ENCODE results near the gene CAPN5. TPM values are rescaled to one million over a fixed set of nuclear protein-coding genes. Genes with fewer than 3 reads are reported as not detected.

CAPN5 gene
- total and polyA plus RNA-seq, 2 of the 8 experiments (the other 6 are each of a cell fraction or from before 2014, with no cell fraction given): 21.5 to 22.4 TPM

DNA sequence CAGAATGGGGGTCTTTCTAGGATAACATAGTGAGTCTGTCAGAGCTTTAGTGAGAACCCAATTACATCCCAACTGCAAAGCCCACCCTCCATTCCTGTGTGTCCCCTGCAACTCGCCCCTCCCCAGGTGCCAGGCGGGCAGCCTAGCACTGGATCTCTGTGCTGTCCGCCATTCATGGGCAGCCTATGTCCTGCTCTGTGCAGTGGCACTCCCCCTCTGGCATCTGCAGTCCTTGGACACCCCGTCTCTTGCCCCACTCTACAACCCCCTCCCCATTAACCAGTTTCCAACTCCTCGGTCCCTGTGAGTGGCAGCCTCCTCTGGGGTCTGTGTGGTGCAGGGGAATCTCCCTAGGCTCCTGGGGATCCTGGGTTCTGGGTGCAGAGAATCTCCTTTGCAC is 98.3 kb downstream of the CAPN5 start:
- H4K8ac ChIP-seq (ENCODE audit: extremely low read depth, insufficient read depth, low read length): no peak overlapping the region
- H3K27ac ChIP-seq (ENCODE audit: low read depth, low read length): no peak overlapping the region
- H2BK20ac ChIP-seq (ENCODE audit: low read length): no peak overlapping the region
- FAIRE-seq (no peak), DNase-seq (ENCODE audit: low read depth in 1 of 2, low spot score in 2 of 2) (no peak)
- WGBS, 2 experiments (ENCODE audit: extremely low coverage in 1 of 2, insufficient coverage in 1 of 2, insufficient read length in 1 of 2, insufficient replicate concordance in 2 of 2, low coverage in 1 of 2, low lambda C conversion rate in 2 of 2, missing lambda C conversion rate in 1 of 2): 73% methylated on average over 5 of the region's 5 CpGs; no CpG with 5 or more reads in 1 of the 2 experiments
- H2AFZ ChIP-seq (ENCODE audit: low read length): no peak overlapping the region
- ChIA-PET POLR2A (ENCODE audit: partially characterized antibody) (interaction anchor here (1.1 kb wide), 1 partner anchor 9 kb away, joined by 3 read pairs; no protein-coding TSS in a partner anchor), CTCF (ENCODE audit: partially characterized antibody) (interaction anchor here (0.8 to 14.5 kb wide), 7 partner anchors 9 to 50 kb away, joined by 3 to 178 read pairs (median 5); partner anchors contain the start of gene MYO7A)
- H3K23me2 ChIP-seq (ENCODE audit: low read depth, low read length): no peaks in the 10 kb centered on the region
- TF ChIP-seq SIRT6 (IDR thresholded peaks at IDR 0.05; ENCODE audit: low read length) (no peak), FOSL1 (IDR thresholded peaks at IDR 0.05; ENCODE audit: insufficient read depth, low read depth, low read length) (no peak), POU5F1 (IDR thresholded peaks at IDR 0.05; ENCODE audit: low read depth, low read length) (no peak), RXRA (IDR thresholded peaks at IDR 0.05; ENCODE audit: insufficient read depth, low read depth, low read length) (no peak), E2F6 (IDR thresholded peaks at IDR 0.05) (no peak), TCF12 (IDR thresholded peaks at IDR 0.05; ENCODE audit: low read depth, low read length) (no peak), CBX8 (IDR thresholded peaks at IDR 0.05; ENCODE audit: borderline replicate concordance, low read depth, low read length) (no peak), POLR2A (IDR thresholded peaks at IDR 0.05; ENCODE audit: control extremely low read depth in 1 of 2, low read depth in 2 of 2, low read length in 2 of 2) (no peak), POLR2AphosphoS5 (IDR thresholded peaks at IDR 0.05; ENCODE audit: low read depth, low read length) (no peak), KDM4A (IDR thresholded peaks at IDR 0.05; ENCODE audit: low read depth, low read length, severe bottlenecking) (no peak), CBX5 (IDR thresholded peaks at IDR 0.05; ENCODE audit: low read depth, low read length) (no peak), SP2 (IDR thresholded peaks at IDR 0.05; ENCODE audit: low read length) (no peak)
- TF ChIP-seq, protein P1, sequence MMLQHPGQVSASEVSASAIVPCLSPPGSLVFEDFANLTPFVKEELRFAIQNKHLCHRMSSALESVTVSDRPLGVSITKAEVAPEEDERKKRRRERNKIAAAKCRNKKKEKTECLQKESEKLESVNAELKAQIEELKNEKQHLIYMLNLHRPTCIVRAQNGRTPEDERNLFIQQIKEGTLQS (IDR thresholded peaks at IDR 0.05; ENCODE audit: insufficient read depth, low read depth, low read length): no peak
- H3K4me2 ChIP-seq (ENCODE audit: insufficient read depth in 1 of 2, low read depth in 2 of 2, low read length in 2 of 2): no peak overlapping the region
- no peaks in the 10 kb centered on the region for H3K79me1 ChIP-seq (ENCODE audit: low read depth, low read length)
- no peak overlapping the region for H3K56ac ChIP-seq (replicated peaks; ENCODE audit: insufficient read length, low read depth, low read length)
- no peak overlapping the region for H3K18ac ChIP-seq (ENCODE audit: extremely low read depth, low read length)
- H3K36me3 ChIP-seq (ENCODE audit: control insufficient read depth in 2 of 4, insufficient read depth in 4 of 4, low read length in 3 of 4): no peaks in the 10 kb centered on the region
- H3K14ac ChIP-seq (ENCODE audit: insufficient read length): no peak overlapping the region
- H3K27me3 ChIP-seq (replicated peaks in 1 of 4; ENCODE audit: control insufficient read depth in 3 of 4, extremely low read depth in 1 of 4, insufficient read depth in 3 of 4, low read length in 3 of 4): no peaks in the 10 kb centered on the region
- H3K4me3 ChIP-seq (ENCODE audit: extremely low read depth in 1 of 4, insufficient read depth in 2 of 4, low read depth in 3 of 4, low read length in 4 of 4): no peak overlapping the region
- H4K5ac ChIP-seq (ENCODE audit: insufficient read length, low read depth, low read length): no peak overlapping the region
- no peak overlapping the region for H2BK12ac ChIP-seq (ENCODE audit: low read depth, low read length)
- H2BK5ac ChIP-seq (ENCODE audit: low read depth, low read length): no peak overlapping the region
- no peak overlapping the region for H4K91ac ChIP-seq (replicated peaks; ENCODE audit: insufficient read length, low read length)
- no peaks in the 10 kb centered on the region for H4K20me1 ChIP-seq (replicated peaks in 1 of 2; ENCODE audit: control insufficient read depth in 1 of 2, insufficient read depth in 2 of 2, low read length in 2 of 2)
- no peak overlapping the region for H3K23ac ChIP-seq (ENCODE audit: insufficient read length)
- H3K79me2 ChIP-seq (ENCODE audit: control insufficient read depth in 1 of 2, insufficient read depth in 2 of 2, low read length in 2 of 2): no peaks in the 10 kb centered on the region
- H3K9ac ChIP-seq (replicated peaks in 1 of 4; ENCODE audit: extremely low read depth in 1 of 4, low read depth in 3 of 4, low read length in 3 of 4): no peak overlapping the region
- no peak overlapping the region for H3K4ac ChIP-seq (replicated peaks; ENCODE audit: insufficient read length, low read depth, low read length)
- no peak overlapping the region for H2BK15ac ChIP-seq (ENCODE audit: low read length)
- H3K9me3 ChIP-seq (ENCODE audit: insufficient read depth in 2 of 2, low read depth in 1 of 2, low read length in 1 of 2): no peaks in the 10 kb centered on the region
- H3K4me1 ChIP-seq (replicated peaks in 1 of 4; ENCODE audit: control insufficient read depth in 3 of 4, insufficient read depth in 4 of 4, low read length in 3 of 4): peaks cover 0 to under 1% (median under 1%) of the 10 kb centered on the region in 4 experiments; a peak in 3 of 7 replicates
- H2AK5ac ChIP-seq (ENCODE audit: low read depth, low read length): no peak overlapping the region
- H2BK120ac ChIP-seq (replicated peaks; ENCODE audit: low read depth, low read length): no peak overlapping the region
